ENCODE measurements around the gene DUOXA2.

The DUOXA2 gene

GRCh38 chr15:45164914-45165313, 50.8 kb downstream of the DUOXA2 start:
- TF ChIP-seq CTCF (IDR thresholded peaks at IDR 0.05; ENCODE audit: control insufficient read depth, extremely low read depth, insufficient read depth) = no peak
- no peak overlapping the region for H3K4me3 ChIP-seq (ENCODE audit: low read depth, low read length)
- no peak for DNase-seq (ENCODE audit: low read depth)

DNA sequence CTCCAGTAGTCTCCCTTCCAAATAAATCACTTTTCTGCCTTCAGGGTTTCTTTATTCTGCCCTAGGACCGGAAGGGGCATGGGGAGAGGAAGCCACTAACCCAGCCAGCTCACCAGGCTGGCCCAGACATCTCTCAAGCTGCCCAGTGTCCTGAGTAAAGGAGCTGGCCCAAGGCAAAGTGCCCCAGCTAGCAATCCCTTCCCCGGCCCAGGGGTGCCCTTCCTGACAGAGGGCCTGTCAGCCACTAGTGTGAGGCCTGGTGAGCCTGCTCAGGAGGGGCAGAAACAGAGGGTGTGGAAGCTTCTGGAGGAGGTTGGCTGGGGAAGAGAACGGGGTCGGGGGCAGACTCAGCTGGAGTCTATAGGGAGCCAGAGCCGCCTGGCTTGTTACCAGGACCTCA, 51.4 kb downstream of the DUOXA2 start:
- no peak for DNase-seq (ENCODE audit: low read depth)
- TF ChIP-seq CTCF (IDR thresholded peaks at IDR 0.05; ENCODE audit: control insufficient read depth, extremely low read depth, insufficient read depth) = no peak
- H3K4me3 ChIP-seq (ENCODE audit: low read depth, low read length) = no peak overlapping the region

- TF ChIP-seq CTCF (IDR thresholded peaks at IDR 0.05; ENCODE audit: control insufficient read depth, extremely low read depth, insufficient read depth) = peak; percentile 61
- DNase-seq (ENCODE audit: low read depth) = no peak
- peak overlapping the region; percentile 63 for H3K4me3 ChIP-seq (ENCODE audit: low read depth, low read length)
These were observed 52.9 kb downstream of the DUOXA2 start for GRCh38 chr15:45166834-45167630.

DNA sequence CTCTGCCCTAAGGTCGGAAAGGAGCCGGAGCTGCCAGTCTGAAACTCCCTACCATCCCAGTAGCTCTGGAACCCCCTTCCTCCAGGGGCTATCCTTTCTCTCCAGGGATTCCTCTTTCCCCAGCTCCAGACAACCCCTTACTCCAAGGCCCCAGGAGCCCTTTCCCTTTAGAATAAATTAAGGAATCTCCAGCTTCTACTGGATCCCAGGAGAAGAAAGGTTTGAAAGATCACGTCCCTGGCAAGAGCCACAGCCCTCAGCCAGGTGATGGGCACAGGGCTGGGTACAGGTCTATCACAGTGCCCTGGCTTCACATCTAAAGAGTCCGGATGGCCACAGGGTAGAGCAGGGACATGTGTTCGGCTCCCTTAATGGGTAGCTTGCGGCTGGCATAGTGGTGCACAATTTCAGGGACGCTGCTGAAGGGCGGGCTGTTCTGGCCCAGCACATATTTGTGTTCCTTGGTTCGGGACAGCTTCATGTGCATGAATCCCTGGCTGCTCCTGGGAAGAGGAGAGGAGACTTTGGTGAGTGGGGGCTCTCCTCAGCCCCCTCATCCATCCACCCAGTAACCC, 53.6 kb downstream of the DUOXA2 start:
- H3K4me3 ChIP-seq (ENCODE audit: low read depth, low read length) = peak overlapping the region; percentile 63
- DNase-seq (ENCODE audit: low read depth) = no peak
- no peak for TF ChIP-seq CTCF (IDR thresholded peaks at IDR 0.05; ENCODE audit: control insufficient read depth, extremely low read depth, insufficient read depth)

Measured in LNCaP clone FGC (cell line).